H1 (cell line): ENCODE measurements around the gene ITIH1.
"Not testable (repeated sequence)": the region's sequence is repeated elsewhere in the genome, so short reads cannot be mapped to it uniquely, and the experiment has no call there.

Experiments used
- TAF1 ChIP-seq: IDR thresholded peaks from 2 replicates; pipeline ENCODE4 v1.6.1; 2011; ENCODE audit warnings: mild to moderate bottlenecking, low read depth, low read length
- TBP ChIP-seq: IDR thresholded peaks from 2 replicates; pipeline ENCODE4 v1.6.1; 2011; ENCODE audit warnings: low read depth, low read length, improper control_type of control experiment

DNA sequence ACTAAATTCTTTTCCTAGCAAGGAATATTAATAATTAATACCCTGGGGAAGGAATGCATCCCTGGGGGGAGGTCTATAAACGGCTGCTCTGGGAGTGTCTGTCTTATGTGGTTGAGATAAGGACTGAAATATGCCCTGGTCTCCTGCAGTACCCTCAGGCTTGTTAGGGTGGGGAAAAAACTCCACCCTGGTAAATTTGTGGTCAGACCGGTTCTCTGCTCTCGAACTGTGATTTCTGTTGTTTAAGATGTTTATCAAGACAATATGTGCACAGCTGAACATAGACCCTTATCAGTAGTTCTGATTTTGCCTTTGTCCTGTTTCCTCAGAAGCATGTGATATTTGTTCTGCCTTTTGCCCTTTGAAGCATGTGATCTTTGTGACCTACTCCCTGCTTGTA, 48.6 kb upstream of the ITIH1 start:
- TF ChIP-seq TAF1, TBP: not testable (repeated sequence)
